GM10248 (cell line): ENCODE measurements around the gene MIOX.

Experiments used
- CTCF ChIA-PET: fragments of 300-600 bp; sonication (Branson Sonifier 250); formaldehyde crosslinking; extraction: SDS; loops from one replicate; lab custom pipeline; 2021; ENCODE audit warnings: antibody characterized with exemption; lab: Yijun Ruan, JAX
- POLR2A ChIA-PET: fragments of 350-650 bp; sonication (Branson Sonifier 250); formaldehyde crosslinking; extraction: SDS; loops from one replicate; lab custom pipeline; 2020; ENCODE audit warnings: antibody characterized with exemption; lab: Yijun Ruan, JAX
- DNase-seq: peaks from one replicate; pipeline ENCODE4 v3.0.0; 2012; ENCODE audit errors: extremely low spot score
- CTCF ChIP-seq: IDR thresholded peaks from 2 replicates; pipeline ENCODE4 v1.5.1; 2012; ENCODE audit warnings: mild to moderate bottlenecking, low read depth; ENCODE audit errors: extremely low read depth, missing control alignments, control extremely low read depth

Gene MIOX

GRCh38 chr22:50483977-50484853 lies 2.4 kb upstream of the MIOX start:
- POLR2A ChIA-PET = interaction anchor here (0.5 to 0.8 kb wide), 2 partner anchors 32 to 41 kb away, joined by 3 to 4 read pairs; no protein-coding TSS in a partner anchor

GRCh38 chr22:50485221-50486131 lies 1.2 kb upstream of the MIOX start:
- TF ChIP-seq CTCF = no peak
- POLR2A ChIA-PET = interaction anchor here (0.8 kb wide), 1 partner anchor 40 kb away, joined by 3 read pairs; no protein-coding TSS in a partner anchor
- DNase-seq = no peak

More at GRCh38 chr22:50483977-50484853, 2.4 kb upstream of the MIOX start:
- no peak for DNase-seq
- no peak for TF ChIP-seq CTCF
- CTCF ChIA-PET = interaction anchor here (1.0 to 2.1 kb wide), 4 partner anchors 10 to 42 kb away, joined by 3 to 8 read pairs (median 4); partner anchors contain the start of gene SCO2

GRCh38 chr22:50487290-50488005 lies 789 bp downstream of the MIOX start:
- CTCF ChIA-PET = interaction anchor here (1.8 to 2.8 kb wide), 2 partner anchors 10 to 17 kb away, joined by 4 to 12 read pairs; no protein-coding TSS in a partner anchor
- DNase-seq = no peak
- POLR2A ChIA-PET = no interaction called here
- no peak for TF ChIP-seq CTCF

More at GRCh38 chr22:50485221-50486131, 1.2 kb upstream of the MIOX start:
- CTCF ChIA-PET = interaction anchor here (1.0 to 2.8 kb wide), 6 partner anchors 12 to 75 kb away, joined by 3 to 12 read pairs (median 4); no protein-coding TSS in a partner anchor

GRCh38 chr22:50488006-50488677 lies 1.5 kb downstream of the MIOX start:
- no peak for TF ChIP-seq CTCF
- ChIA-PET POLR2A (no interaction called here), CTCF (interaction anchor here (2.8 kb wide), 1 partner anchor 9 kb away, joined by 12 read pairs; no protein-coding TSS in a partner anchor)
- DNase-seq = no peak

GRCh38 chr22:50488886-50489285 lies 2.2 kb downstream of the MIOX start:
- no peak for TF ChIP-seq CTCF
- no peak for DNase-seq
- CTCF ChIA-PET = no interaction called here
- POLR2A ChIA-PET = no interaction called here
